GM12801 (cell line): ENCODE measurements around the gene UBALD2.

Experiments used
- CTCF ChIP-seq: IDR thresholded peaks from one replicate; pipeline ENCODE4 v1.5.1; 2011; ENCODE audit warnings: control low read depth; ENCODE audit not compliant: insufficient read length; ENCODE audit errors: extremely low read depth

The UBALD2 gene

GRCh38 chr17:76261421-76262215 lies 3.5 kb upstream of the UBALD2 start:
- TF ChIP-seq CTCF = no peak

GRCh38 chr17:76262732-76263344 lies 2.3 kb upstream of the UBALD2 start:
- no peak for TF ChIP-seq CTCF

GRCh38 chr17:76263896-76264295 lies 1.3 kb upstream of the UBALD2 start:
- TF ChIP-seq CTCF = no peak

- no peak for TF ChIP-seq CTCF
These were observed 758 bp upstream of the UBALD2 start for GRCh38 chr17:76264425-76264754.

GRCh38 chr17:76265624-76266243 lies 586 bp downstream of the UBALD2 start:
- TF ChIP-seq CTCF = no peak

- no peak for TF ChIP-seq CTCF
These were observed 1.2 kb downstream of the UBALD2 start for GRCh38 chr17:76266244-76266938.

GRCh38 chr17:76267051-76267576 lies 2.0 kb downstream of the UBALD2 start:
- no peak for TF ChIP-seq CTCF
